ENCODE measurements around the gene KCND1.

GRCh38 chrX:49002091-49002935 lies 30.7 kb upstream of the KCND1 start, which contains the start of gene GRIPAP1:
- TF ChIP-seq, protein P1, sequence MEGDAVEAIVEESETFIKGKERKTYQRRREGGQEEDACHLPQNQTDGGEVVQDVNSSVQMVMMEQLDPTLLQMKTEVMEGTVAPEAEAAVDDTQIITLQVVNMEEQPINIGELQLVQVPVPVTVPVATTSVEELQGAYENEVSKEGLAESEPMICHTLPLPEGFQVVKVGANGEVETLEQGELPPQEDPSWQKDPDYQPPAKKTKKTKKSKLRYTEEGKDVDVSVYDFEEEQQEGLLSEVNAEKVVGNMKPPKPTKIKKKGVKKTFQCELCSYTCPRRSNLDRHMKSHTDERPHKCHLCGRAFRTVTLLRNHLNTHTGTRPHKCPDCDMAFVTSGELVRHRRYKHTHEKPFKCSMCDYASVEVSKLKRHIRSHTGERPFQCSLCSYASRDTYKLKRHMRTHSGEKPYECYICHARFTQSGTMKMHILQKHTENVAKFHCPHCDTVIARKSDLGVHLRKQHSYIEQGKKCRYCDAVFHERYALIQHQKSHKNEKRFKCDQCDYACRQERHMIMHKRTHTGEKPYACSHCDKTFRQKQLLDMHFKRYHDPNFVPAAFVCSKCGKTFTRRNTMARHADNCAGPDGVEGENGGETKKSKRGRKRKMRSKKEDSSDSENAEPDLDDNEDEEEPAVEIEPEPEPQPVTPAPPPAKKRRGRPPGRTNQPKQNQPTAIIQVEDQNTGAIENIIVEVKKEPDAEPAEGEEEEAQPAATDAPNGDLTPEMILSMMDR (conservative IDR thresholded peaks at IDR 0.05; ENCODE audit: low read depth, low read length) = no peak
- TF ChIP-seq POLR2A (IDR thresholded peaks at IDR 0.05; ENCODE audit: low read depth, low read length) (peak; percentile 34; the same call in 1 of the 2 replicates), RFX5 (IDR thresholded peaks at IDR 0.05; ENCODE audit: low read depth, low read length) (no peak), RCOR1 (IDR thresholded peaks at IDR 0.05; ENCODE audit: insufficient replicate concordance, low read length) (no peak), CEBPB (IDR thresholded peaks at IDR 0.05; ENCODE audit: low read depth, low read length) (peak; percentile 78), BHLHE40 (IDR thresholded peaks at IDR 0.05; ENCODE audit: low read depth, low read length) (peak; percentile 94), RAD21 (IDR thresholded peaks at IDR 0.05; ENCODE audit: low read length) (no peak)

Measured in IMR-90 (cell line).